NCI-H82 treated with DMSO at 0.1 percent for 48 hours (cell line): ENCODE data around the gene KCNIP1.
"Not testable (repeated sequence)": the region's sequence is repeated elsewhere in the genome, so short reads cannot be mapped to it uniquely, and the experiment has no call there.

Experiments
- DNase-seq: peaks from one replicate; lab custom pipeline; 2025; ENCODE audit not compliant: unreplicated experiment; lab: John Stamatoyannopoulos, UW

KCNIP1 gene

DNA sequence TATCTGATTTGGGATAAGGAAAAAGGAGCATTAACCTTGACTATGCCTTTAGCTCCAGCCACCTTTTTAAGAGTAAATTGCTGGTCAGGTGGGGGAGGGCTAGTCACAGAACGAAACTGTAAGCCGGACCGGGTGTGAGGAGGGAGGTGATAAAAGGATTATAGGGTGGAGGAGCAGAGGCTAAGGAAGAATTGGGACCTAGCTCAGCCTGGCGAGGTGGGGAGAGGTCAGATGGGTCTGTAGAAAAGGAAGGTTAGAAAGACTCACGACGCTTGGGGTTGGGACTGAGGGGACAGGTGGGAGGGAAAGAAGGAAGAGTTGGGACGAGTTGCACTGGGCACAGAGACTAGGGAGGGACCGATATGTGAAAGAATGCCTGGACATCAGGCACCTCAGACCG lies 262.0 kb downstream of the KCNIP1 start:
- not testable (repeated sequence) for DNase-seq

DNA sequence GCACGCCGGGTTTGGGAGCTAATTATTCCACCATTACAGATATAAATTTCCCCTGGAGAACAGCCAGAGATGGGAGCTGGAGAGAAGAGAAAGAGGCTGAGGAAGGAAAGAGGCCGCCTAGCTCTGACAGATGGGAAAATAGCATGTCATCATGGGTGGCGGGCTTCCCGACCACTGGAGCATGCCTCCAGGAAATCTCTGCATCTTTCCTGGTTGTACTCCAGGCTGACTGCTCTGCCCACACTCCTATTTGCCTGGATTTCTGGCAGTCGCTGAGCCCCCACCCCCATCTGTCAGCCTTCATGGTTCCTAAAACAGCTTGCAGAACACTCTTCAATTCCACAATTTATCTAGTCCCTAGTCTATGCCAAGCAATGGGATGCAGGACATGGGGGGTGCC lies 265.4 kb downstream of the KCNIP1 start:
- DNase-seq: no peak

DNA sequence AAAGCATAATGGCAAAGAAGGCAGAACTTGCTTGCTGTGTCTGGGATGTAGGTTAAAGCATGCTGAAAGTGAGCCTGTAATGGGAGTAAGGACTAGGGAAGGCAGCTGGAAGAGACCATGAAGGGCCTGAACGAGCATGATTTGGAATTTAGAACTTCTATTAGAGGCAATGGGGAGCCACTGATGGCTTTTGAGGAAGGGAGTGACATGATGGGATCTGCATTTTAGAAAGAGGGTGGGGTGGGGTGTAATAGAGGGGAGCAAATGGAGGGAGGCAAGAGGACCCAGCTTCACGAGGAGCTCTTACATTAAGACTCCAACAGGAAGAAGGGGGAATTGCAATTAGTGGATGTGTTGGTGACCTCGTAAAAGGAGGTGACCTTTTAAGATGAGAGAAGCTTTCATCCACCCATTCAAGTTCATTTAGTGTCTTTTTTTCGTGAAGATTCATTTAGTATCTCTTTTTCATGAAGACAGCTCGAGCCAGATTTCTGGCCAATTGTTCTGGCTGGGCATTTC lies 266.1 kb downstream of the KCNIP1 start:
- DNase-seq: no peak

DNA sequence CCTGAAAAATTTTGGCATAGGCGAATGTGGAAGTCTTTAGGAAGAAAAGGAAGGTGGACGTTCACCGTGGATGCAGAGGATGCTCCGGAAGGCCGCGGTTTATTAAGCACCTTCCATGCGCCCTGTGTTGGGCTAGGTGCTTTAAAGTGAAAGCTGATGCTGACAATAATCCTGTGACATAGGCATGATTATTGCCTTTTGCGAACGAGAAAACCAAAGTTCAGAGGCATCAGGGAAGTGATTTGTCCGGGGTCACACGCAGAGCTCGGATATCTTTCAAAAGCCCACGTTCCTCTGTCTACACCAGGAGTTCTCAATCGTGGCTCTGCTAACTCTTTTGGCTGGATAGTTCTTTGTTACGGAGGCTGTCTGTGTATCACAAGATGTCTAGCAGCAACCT lies 267.7 kb downstream of the KCNIP1 start:
- no peak for DNase-seq

DNA sequence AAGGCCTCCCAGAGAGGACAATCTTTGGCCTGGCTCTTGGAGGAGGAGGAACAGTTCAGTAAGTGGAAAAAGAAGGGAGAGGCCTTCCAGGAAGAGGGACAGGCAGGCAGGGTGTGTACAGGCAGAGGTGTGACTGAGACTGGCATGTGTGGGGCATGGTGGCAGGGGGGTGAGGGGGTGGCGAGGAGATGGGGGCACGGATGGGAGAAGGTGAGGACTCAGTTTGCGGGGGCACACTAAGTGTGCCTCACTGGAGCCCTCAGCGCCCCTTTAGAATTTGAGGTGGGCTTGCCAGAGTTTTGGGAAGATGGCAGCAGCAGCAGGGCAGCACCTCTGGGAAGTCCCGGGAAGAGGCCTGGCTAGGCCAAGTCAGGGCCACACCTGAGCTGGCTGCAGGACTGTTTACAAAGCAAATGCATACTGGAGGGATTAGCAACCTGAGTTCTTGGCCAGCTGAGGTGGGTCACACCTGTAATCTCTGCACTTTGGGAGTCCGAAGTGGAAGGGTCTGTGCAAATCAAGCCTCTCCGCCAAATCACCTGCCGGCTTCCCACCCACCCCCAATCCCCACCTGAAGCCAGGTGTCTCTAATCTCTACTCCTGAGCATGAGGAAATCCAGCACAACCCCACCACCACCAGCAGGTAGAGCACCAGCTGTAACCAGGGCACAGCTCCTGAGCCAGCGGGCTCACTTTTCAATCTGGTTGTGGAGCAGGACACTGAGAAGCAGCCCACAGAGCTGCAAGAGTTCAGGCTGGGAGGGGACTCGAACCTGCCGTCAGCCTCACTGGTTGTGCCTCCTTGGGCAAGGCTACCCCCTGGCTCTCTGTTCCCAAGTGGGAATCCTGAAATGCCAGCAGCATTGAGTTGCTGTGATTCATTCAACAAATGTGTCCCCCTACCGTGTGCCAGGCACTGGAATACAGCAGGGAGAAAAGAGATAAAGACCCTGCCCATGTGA lies 269.5 kb downstream of the KCNIP1 start:
- DNase-seq: no peak

DNA sequence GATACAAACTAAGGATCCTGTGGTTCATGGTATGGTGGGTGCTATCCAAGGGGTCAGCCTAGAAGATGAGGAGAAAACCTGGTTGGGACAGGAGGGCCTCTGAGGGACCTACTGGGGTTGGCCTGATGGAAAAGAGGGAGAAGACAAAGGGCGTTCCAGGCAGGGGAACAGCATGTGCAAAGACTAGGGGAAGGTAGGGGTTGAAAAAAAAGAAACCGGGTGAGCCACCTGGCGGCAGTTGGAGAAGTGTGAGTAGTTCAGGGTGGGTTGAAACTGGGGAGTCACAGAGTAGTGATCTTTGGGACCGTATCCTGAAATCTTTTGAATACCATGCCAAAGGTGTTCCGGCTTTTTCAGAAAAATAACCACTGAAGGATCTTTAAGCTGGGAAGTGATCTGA lies 271.0 kb downstream of the KCNIP1 start:
- DNase-seq: no peak

DNA sequence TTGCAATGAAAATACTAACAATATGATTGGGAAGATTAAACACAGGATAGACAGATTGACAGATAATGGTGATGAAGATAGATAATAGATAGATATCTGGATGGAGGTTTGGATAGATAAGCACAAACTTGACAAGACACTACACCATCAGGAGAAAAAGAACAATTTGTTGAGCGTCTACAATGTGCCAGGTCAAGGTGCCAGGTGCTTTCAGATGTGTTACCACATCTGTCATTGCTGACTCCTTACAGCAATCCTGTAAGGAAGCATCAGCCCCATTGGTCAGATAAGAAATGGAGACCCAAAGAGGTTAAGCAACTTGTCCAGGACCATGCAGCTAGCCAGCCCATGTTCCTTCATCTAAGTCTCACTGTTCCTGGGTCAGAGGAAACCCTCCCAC lies 278.1 kb downstream of the KCNIP1 start:
- DNase-seq: no peak

DNA sequence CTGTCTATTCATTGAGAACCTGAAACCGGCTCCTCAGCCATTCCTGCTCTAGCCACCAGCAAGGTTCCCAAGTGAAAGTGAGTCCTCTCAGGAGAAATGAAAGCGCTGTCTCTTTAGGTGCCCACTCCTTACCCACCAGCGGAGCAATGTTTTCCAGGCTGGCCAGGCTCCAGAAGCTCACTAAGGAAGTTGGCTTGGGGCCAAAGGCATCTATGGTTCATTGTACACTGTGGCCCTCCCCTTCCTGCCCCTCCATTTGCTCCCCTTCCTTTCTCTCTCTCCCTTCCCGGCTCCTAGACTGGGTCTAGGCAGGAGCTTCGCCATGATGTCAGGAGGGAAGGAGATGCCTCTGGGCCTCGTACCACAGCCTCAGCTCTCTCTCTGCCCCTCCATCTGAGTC lies 278.6 kb downstream of the KCNIP1 start:
- DNase-seq: no peak

DNA sequence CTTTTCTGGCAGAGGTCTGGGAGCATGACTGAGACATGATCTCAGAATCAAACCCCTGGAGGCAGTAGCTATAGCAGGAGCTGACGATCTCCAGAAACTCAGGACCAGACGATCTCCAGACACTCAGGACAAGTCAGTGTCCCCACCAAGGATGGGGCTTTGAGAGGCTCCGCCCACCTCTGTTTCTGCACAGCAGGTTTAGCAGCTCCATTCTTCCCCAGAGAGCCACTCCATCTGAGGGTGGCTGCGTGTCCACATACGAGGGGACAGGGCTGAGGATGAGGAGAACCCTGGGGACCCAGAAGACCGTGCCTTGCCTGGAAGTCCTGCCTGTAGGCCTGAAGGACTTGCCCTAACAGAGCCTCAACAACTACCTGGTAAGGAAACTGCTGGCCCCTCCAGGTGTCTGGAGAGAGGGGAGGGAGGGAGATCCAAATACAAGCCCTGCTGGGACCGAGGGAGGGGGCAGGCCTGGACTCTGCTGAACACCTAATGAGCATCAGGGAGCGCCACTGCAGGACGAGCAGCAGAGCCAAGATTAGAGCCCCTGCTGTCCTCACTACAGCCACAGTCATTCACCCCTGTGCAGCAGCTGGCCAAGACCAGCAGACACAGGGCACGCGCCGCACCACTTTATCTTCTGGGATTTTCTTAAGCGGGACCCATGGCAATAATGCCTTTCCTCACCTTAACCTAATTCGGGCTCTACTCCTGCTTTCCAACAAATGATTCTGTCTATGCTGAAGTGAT lies 279.9 kb downstream of the KCNIP1 start, which contains the start of gene GABRP:
Gene GABRP (plus strand): TSS at position 228 of the 750 bp plus-strand sequence. CDS start 4,891 bp downstream, outside the sequence.
- DNase-seq: no peak

DNA sequence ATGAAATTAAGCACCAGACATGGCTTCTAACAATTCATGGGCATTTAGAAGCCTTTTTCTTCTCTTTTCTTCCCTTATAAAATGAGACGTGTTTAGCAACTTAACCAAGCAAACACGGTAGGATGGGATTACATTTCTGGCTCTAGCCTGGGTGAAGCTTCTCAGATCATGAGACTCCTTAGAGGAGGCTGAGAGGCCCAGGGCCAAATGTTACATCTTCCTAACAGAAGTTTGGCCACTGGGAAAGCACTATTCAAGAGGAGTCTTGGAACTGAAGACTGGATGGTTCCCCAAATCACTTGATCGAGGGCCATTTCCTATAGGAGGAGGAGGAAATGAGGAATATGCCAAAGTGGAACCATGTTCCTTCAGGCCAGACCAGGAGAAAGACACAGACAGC lies 281.6 kb downstream of the KCNIP1 start:
- no peak for DNase-seq
